GM12865 (cell line): Measurements from ENCODE around the gene SIAH2.

ENCODE experiments used
- DNase-seq: peaks from one replicate; pipeline ENCODE4 v3.0.0; 2010; ENCODE audit warnings: low read depth
- H3K4me3 ChIP-seq: 2 replicates; pipeline ENCODE4 v1.5.1; 2011; ENCODE audit warnings: mild to moderate bottlenecking, low read depth, low read length, control low read depth
- CTCF ChIP-seq: IDR thresholded peaks from 2 replicates; pipeline ENCODE4 v1.5.1; 2011; ENCODE audit warnings: low read length, control low read depth, low read depth, inconsistent platforms; ENCODE audit not compliant: insufficient read depth; ENCODE audit errors: missing control alignments

Gene SIAH2

DNA sequence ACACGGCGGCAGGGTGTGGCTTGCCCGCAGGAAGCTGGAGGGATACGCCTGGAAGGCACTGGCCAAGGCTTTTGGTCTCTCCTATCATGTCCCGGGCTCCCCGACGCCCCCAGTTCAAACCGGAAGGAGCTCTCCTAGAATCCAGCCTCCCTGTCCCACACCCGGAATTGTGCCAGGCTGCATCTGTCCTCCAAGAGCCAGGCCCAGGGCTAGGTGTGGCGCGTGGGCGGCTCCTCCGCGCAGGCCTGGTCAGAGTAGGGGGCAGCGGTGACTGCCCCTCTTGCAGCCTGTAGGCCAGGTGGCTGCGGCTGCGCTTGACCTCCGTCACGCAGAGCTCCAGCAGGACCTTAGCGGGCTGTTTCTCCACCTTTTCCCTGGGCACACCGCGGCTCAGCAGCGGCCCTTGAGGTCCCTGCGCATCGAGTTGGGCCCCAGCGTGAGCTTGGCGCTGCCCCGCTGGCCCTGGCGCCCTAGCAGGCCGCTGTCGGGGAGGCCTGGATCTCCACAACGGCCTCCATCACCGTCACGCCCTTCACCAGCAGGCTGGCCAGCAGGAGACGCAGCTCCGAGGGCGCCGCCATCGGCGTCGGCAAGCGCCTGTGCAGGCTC is 15.9 kb upstream of the SIAH2 start:
- H3K4me3 ChIP-seq = no peak overlapping the region
- no peak for DNase-seq
- TF ChIP-seq CTCF = no peak

DNA sequence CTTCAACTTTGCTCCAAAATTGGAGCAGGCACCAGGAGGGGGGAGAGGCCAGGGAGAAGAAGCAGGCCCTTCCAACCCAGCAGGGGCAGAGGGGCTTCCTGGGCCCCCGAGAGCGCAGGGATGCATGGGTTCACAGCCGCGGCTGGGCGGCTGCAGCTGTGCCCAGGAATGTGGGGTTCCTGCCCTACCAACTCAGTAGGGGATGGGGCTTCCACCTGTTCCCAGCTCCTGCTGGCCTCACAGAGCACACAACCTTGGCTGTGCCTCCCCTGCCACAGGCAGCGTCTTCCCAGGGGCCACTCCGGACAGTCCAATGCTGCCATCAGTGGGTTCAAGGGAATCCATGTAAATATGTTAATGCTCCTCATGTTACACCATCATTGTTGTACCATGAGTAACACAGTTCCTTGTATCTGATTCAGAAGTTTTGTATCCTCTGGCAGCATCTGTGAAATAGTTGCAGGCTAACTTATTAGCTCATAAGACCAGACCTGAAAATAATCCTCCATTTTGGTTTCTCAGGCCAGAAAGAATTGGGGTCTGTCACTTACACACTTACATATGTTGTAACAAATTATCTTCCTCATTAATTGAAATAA is 12.1 kb upstream of the SIAH2 start:
- H3K4me3 ChIP-seq = no peak overlapping the region
- no peak for DNase-seq
- no peak for TF ChIP-seq CTCF

- H3K4me3 ChIP-seq = no peak overlapping the region
- DNase-seq = no peak
- TF ChIP-seq CTCF = no peak
Measured at GRCh38 chr3:150773616-150774192, 10.7 kb upstream of the SIAH2 start.

DNA sequence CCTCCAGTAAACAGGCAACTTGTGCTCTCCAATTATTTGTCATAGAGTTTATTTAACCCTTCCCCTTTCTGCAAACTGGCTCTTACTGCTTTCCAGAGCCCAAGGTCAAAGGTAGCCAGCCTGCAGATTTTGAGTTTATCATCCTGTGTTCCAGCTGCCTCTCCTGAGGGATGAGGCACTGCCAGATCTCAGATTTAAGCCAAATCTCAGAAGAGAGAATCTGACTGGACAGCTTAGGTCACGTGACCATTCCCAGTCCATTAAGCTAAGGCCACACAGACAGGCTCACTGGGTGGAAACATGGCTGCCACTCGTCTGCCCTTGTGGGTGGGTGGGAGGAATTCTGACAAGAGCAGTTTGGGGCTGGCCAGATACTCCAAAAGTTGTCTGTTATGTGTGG is 8.6 kb upstream of the SIAH2 start:
- no peak for TF ChIP-seq CTCF
- no peak overlapping the region for H3K4me3 ChIP-seq
- no peak for DNase-seq

DNA sequence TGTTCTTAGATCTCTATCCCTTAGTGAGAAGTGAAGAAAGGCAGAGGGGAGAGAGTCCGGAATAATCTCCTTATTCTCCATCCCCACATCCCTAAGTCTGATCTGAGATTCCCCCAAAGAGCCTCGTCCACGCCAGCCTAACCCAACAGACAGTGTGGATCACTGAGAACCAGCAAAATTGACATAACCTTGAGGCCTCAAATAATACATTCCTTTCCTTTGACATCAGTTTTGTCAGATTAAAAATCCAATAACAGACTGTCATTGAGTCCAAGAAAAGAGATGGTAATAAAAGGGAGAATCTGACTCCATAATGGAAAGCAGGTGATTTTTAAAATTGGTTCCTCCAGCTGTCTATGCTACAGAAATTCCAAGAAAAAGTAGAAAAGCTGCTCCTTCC is 7.7 kb upstream of the SIAH2 start:
- H3K4me3 ChIP-seq = no peak overlapping the region
- TF ChIP-seq CTCF = no peak
- no peak for DNase-seq

- TF ChIP-seq CTCF = no peak
- DNase-seq = no peak
- no peak overlapping the region for H3K4me3 ChIP-seq
Measured at GRCh38 chr3:150766742-150767141, 3.8 kb upstream of the SIAH2 start.
